Measurements from ENCODE around the gene SLC25A25.

SLC25A25 gene

DNA sequence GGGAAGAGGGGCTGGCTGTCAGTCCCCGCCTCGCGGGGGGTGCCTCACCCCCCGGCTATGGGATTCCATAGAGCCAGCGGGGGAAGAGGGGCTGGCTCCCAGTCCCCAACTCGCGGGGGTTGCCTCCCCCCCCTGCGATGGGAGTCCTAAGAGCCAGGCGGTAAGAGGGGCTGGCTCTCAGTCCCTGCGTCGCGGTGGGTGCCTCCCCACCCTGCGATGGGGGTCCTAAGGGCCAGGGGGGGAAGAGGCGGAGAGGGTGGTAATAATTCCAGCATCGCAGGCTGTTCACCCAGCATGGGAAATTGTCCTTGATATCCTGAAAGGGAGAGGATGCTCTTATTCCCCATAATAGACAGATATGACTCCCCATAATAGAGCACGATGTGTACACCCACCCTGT lies 71.6 kb downstream of the SLC25A25 start:
- DNase-seq (ENCODE audit: low read depth) = no peak
- TF ChIP-seq, protein P1, sequence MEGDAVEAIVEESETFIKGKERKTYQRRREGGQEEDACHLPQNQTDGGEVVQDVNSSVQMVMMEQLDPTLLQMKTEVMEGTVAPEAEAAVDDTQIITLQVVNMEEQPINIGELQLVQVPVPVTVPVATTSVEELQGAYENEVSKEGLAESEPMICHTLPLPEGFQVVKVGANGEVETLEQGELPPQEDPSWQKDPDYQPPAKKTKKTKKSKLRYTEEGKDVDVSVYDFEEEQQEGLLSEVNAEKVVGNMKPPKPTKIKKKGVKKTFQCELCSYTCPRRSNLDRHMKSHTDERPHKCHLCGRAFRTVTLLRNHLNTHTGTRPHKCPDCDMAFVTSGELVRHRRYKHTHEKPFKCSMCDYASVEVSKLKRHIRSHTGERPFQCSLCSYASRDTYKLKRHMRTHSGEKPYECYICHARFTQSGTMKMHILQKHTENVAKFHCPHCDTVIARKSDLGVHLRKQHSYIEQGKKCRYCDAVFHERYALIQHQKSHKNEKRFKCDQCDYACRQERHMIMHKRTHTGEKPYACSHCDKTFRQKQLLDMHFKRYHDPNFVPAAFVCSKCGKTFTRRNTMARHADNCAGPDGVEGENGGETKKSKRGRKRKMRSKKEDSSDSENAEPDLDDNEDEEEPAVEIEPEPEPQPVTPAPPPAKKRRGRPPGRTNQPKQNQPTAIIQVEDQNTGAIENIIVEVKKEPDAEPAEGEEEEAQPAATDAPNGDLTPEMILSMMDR (IDR thresholded peaks at IDR 0.05; ENCODE audit: low read depth, low read length, missing control alignments) = no peak
- no peak overlapping the region for H3K4me3 ChIP-seq (ENCODE audit: low read depth, low read length)

DNA sequence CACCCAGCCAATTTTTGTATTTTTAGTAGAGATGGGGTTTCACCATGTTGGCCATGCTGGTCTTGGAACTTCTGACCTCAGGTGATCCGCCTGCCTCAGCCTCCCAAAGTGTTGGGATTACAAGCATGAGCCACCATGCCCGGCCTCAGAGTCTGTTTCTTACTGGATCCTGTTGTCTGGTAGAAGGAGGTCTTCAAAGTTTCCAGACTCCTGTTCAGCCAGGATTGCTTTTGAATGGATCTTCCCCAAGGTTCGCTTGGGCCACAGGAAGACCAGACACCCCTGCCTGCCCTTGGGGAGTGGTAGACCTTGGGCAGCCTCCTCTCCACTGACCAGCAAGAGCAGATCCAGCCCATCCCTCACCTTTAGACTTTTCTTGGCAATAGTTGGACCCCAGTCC lies 73.6 kb downstream of the SLC25A25 start:
- H3K4me3 ChIP-seq (ENCODE audit: low read depth, low read length) = no peak overlapping the region
- no peak for DNase-seq (ENCODE audit: low read depth)
- TF ChIP-seq, protein P1 (IDR thresholded peaks at IDR 0.05; ENCODE audit: low read depth, low read length, missing control alignments) = no peak

DNA sequence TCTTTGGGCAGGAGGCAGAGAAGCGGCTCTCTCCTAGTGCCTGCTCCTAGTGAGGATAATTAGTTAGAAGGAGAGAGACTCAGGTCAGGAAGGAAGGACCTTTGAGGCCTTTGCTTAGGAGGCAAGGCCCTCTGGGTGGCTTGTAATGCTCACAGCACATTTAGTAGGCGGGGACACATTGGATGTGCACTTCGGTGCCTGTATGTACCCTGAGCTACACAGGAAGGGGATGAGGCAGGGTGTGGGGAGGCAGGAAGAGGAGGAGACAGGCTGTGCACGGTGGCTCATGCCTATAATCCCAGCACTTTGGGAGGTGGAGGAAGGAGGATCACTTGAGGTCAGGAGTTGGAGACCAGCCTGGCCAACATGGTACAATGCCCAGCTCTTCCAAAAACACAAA lies 74.0 kb downstream of the SLC25A25 start:
- DNase-seq (ENCODE audit: low read depth) = no peak
- H3K4me3 ChIP-seq (ENCODE audit: low read depth, low read length) = no peak overlapping the region
- TF ChIP-seq, protein P1 (IDR thresholded peaks at IDR 0.05; ENCODE audit: low read depth, low read length, missing control alignments) = no peak

DNA sequence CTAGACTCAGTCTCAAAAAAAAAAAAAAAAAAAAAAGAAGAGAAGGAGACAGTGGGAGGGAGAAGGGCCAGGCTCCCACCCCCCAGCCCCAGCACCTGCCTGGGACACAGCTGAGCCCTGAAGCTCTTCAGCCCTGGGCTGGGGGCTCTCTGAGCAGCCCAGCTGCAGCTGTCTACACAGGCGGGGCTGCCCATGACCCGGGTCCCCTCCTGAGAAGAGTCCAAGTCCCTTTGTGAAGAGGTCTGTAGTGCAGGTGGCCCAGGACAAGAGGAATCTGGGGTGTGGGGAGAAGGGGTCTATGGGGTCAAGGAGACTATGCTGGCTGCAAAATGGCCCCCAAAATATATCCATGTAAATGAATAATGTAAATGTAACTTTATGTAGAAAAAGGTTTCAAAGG lies 74.6 kb downstream of the SLC25A25 start:
- no peak for DNase-seq (ENCODE audit: low read depth)
- H3K4me3 ChIP-seq (ENCODE audit: low read depth, low read length) = no peak overlapping the region
- TF ChIP-seq, protein P1 (IDR thresholded peaks at IDR 0.05; ENCODE audit: low read depth, low read length, missing control alignments) = no peak

DNA sequence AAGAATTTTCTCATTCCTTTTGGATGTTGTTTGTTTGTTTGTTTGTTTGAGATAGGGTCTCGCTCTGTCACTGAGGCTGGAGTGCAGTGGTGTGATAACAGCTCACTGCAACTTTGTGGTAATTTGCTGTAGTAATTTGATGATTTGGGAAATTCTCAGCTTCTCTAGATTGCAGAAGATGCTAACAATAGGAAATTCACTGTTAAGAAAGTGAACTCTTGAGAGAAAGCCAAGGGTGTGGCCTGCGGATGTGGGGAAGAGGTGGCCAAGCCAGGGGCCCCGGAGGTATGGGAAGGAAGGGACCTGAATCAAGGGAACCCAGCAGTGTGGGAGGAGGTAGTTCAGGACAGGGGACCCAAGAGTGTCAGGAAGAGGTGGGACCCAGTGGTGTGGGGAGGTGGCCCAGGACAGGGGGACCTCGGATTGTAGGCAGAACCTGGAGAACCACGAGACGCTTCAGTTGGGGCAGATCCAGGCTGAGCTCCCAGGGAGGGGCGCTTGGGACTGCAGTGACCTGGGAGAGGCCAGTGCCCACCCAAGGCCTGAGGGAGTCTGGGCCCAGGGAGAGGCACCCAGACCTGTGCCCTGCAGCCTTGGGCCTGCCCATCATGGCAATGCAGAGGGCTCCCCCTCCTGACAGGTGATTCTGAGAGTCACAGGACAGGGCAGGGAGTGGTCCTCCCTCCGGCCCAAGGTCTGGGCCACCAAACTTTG lies 75.7 kb downstream of the SLC25A25 start:
- TF ChIP-seq, protein P1 (IDR thresholded peaks at IDR 0.05; ENCODE audit: low read depth, low read length, missing control alignments) = no peak
- no peak for DNase-seq (ENCODE audit: low read depth)
- H3K4me3 ChIP-seq (ENCODE audit: low read depth, low read length) = no peak overlapping the region

DNA sequence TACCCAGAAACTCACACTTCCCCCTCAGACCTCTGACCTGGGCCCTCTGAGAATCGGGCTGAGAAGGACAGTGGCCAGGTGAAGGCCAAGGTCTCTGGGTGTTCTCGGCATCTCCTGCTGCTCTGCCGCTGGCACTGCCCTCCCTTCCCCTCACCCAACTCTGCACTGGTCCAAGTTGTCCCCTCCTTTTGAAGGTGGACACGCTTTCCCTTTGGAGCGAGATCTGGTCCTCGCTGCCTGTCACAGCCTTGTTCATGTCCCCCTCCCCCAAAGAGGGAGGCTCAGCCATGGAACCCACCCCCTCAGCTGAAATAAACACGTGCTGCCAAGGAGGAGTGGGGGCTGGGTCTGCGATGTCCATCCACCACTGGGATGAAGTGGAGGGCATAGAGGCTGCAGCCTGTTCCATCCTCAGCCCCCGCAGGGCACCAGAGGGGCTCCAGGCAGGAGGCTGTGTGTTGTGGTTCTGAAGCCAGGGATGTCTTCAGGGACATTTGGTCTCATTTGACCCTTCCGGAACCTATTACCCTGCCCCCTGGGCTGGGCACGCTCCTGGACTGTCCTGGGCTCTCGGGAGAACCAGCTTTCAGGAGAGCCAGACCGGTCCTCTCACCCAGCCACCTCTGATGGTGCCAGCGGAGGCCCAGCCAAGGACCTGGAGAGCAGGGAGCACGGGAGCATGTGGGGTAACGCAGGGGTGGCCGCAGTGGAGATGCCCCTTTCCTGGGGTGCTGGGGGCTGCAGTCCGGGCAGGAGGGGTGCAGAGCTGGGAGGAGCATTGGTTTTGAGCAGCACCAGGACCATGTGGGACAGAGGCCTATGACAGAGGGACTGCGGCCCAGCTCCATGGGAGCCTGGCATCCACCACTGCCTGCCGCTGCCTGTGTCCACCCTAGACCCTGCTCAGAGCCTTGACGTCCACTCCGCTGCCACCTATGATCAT lies 76.5 kb downstream of the SLC25A25 start:
- DNase-seq (ENCODE audit: low read depth) = no peak
- TF ChIP-seq, protein P1 (IDR thresholded peaks at IDR 0.05; ENCODE audit: low read depth, low read length, missing control alignments) = no peak

More for the DNA sequence above, 76.5 kb downstream of the SLC25A25 start:
- no peak overlapping the region for H3K4me3 ChIP-seq (ENCODE audit: low read depth, low read length)

Measured in GM12864 (cell line).